Fibroblast of lung (primary cell): ENCODE measurements around the gene YIPF2. TPM values are rescaled to one million over a fixed set of nuclear protein-coding genes. Genes with fewer than 3 reads are reported as not detected.

ENCODE experiments used
- DNase-seq, 2 donors: peaks; one replicate each; pipeline versions ENCODE4 v3.0.0 to v3.0.0-alpha.2; 2010; ENCODE audit warnings: low read depth in 2 of 2
- H2AFZ ChIP-seq: 2 replicates; pipeline ENCODE4 v1.5.1; 2012; ENCODE audit warnings: low read length, control low read depth, inconsistent platforms
- H3K27ac ChIP-seq: 2 replicates; pipeline ENCODE4 v1.5.1; 2011; ENCODE audit warnings: low read length, control low read depth; ENCODE audit not compliant: insufficient read depth
- H3K27me3 ChIP-seq: 2 replicates; pipeline ENCODE4 v1.5.1; 2011; ENCODE audit warnings: mild to moderate bottlenecking, low read length; ENCODE audit not compliant: control insufficient read depth, insufficient read depth
- H3K36me3 ChIP-seq: 2 replicates; pipeline ENCODE4 v1.5.1; 2011; ENCODE audit warnings: low read length; ENCODE audit not compliant: control insufficient read depth, insufficient read depth
- H3K4me1 ChIP-seq: 2 replicates; pipeline ENCODE4 v1.5.1; 2011; ENCODE audit warnings: low read length; ENCODE audit not compliant: control insufficient read depth, insufficient read depth; ENCODE audit errors: extremely low read depth
- H3K4me2 ChIP-seq: 2 replicates; pipeline ENCODE4 v1.5.1; 2011; ENCODE audit warnings: low read length, control low read depth; ENCODE audit not compliant: insufficient read depth; ENCODE audit errors: extremely low read depth
- H3K4me3 ChIP-seq, 4 experiments: fragments of 200-600 bp in 1 of 4; sonication (generic) in 1 of 4; replicated peaks in 1 of 4; 2 replicates each; pipeline ENCODE4 v1.5.1; 2011 to 2016; ENCODE audit warnings: low read length in 4 of 4, low read depth in 3 of 4, mild to moderate bottlenecking in 3 of 4, control low read depth in 2 of 4, inconsistent platforms in 1 of 4, mixed read lengths in 1 of 4; ENCODE audit not compliant: insufficient read depth in 1 of 4; ENCODE audit errors: control extremely low read depth in 1 of 4
- H3K79me2 ChIP-seq: 2 replicates; pipeline ENCODE4 v1.5.1; 2012; ENCODE audit warnings: mild to moderate bottlenecking, low read length, inconsistent platforms; ENCODE audit not compliant: control insufficient read depth, insufficient read depth
- H3K9ac ChIP-seq: 2 replicates; pipeline ENCODE4 v1.5.1; 2011; ENCODE audit warnings: mild to moderate bottlenecking, low read length, control low read depth; ENCODE audit not compliant: insufficient read depth
- H3K9me3 ChIP-seq: 2 replicates; pipeline ENCODE4 v1.5.1; 2012; ENCODE audit warnings: low read depth, low read length; ENCODE audit not compliant: control insufficient read depth, insufficient read depth
- H4K20me1 ChIP-seq: 2 replicates; pipeline ENCODE4 v1.5.1; 2011; ENCODE audit warnings: low read length; ENCODE audit not compliant: control insufficient read depth, insufficient read depth; ENCODE audit errors: extremely low read depth
- CTCF ChIP-seq, 2 donors: IDR thresholded peaks in 1 of 2; conservative IDR thresholded peaks in 1 of 2; 1 replicate in 1 of 2; 2 replicates in 1 of 2; pipeline ENCODE4 v1.5.1; 2011 to 2012; ENCODE audit warnings: low read length in 2 of 2, control low read depth in 1 of 2, inconsistent platforms in 1 of 2, low read depth in 1 of 2, mild to moderate bottlenecking in 1 of 2
- EZH2 ChIP-seq: IDR thresholded peaks from 2 replicates; pipeline ENCODE4 v1.5.1; 2012; ENCODE audit warnings: low read length, control low read depth, mild to moderate bottlenecking; ENCODE audit errors: missing control alignments
- polyA plus RNA-seq, 2 donors: library from polyadenylated mRNA; depleted of rRNA in 1 of 2; stranded (reverse) in 1 of 2; unstranded in 1 of 2; fragments of >200 nt; gene quantifications; 2 replicates each; pipeline ENCODE4 v1.2.1, GENCODE V29; 2011 to 2012; ENCODE audit warnings: missing spikeins in 1 of 2
- total RNA-seq: library from RNA; depleted of rRNA; stranded (reverse); fragments of >200 nt; gene quantifications from 2 replicates; pipeline ENCODE4 v1.2.1, GENCODE V29; 2014

Gene YIPF2
- total and polyA plus RNA-seq, 2 donors (not counting 1 experiment from before 2014, with no cell fraction given), result 41.5 to 118 TPM

GRCh38 chr19:10898633-10899032 is 29.8 kb downstream of the YIPF2 start:
- Histone ChIP-seq H3K9me3 (no peaks in the 10 kb centered on the region), H3K9ac (no peak overlapping the region), H3K36me3 (no peaks in the 10 kb centered on the region), H4K20me1 (no peaks in the 10 kb centered on the region), H3K4me3 (no peak overlapping the region), H3K27me3 (no peaks in the 10 kb centered on the region), H3K4me1 (no peaks in the 10 kb centered on the region), H2AFZ (no peak overlapping the region), H3K79me2 (peaks cover 16% of the 10 kb centered on the region), H3K4me2 (no peak overlapping the region), H3K27ac (no peak overlapping the region)
- no peak for TF ChIP-seq CTCF (conservative IDR thresholded peaks at IDR 0.05 in 1 of 2, IDR thresholded peaks at IDR 0.05 in 1 of 2; ENCODE audit: low read depth in 1 of 2, low read length in 2 of 2)
- TF ChIP-seq EZH2, result no peak
- no peak for DNase-seq

GRCh38 chr19:10896851-10897526 is 31.4 kb downstream of the YIPF2 start:
- H3K27me3 ChIP-seq, result no peaks in the 10 kb centered on the region
- H3K36me3 ChIP-seq, result no peaks in the 10 kb centered on the region
- peaks cover 17% of the 10 kb centered on the region for H3K79me2 ChIP-seq
- no peaks in the 10 kb centered on the region for H3K4me1 ChIP-seq
- H3K27ac ChIP-seq, result no peak overlapping the region
- H3K9me3 ChIP-seq, result no peaks in the 10 kb centered on the region
- H3K4me2 ChIP-seq, result no peak overlapping the region
- DNase-seq, result no peak
- H4K20me1 ChIP-seq, result no peaks in the 10 kb centered on the region
- no peak for TF ChIP-seq CTCF (conservative IDR thresholded peaks at IDR 0.05 in 1 of 2, IDR thresholded peaks at IDR 0.05 in 1 of 2; ENCODE audit: low read depth in 1 of 2, low read length in 2 of 2)
- no peak overlapping the region for H2AFZ ChIP-seq
- no peak overlapping the region for H3K4me3 ChIP-seq
- H3K9ac ChIP-seq, result no peak overlapping the region

- no peak for DNase-seq
- no peak overlapping the region for H3K9ac ChIP-seq
- no peak overlapping the region for H3K27ac ChIP-seq
Measured at GRCh38 chr19:10895920-10896319, 32.5 kb downstream of the YIPF2 start.

More at GRCh38 chr19:10895920-10896319, 32.5 kb downstream of the YIPF2 start:
- no peaks in the 10 kb centered on the region for H3K36me3 ChIP-seq
- no peak overlapping the region for H3K4me3 ChIP-seq
- H2AFZ ChIP-seq, result no peak overlapping the region
- no peak for TF ChIP-seq EZH2
- no peak for TF ChIP-seq CTCF (conservative IDR thresholded peaks at IDR 0.05 in 1 of 2, IDR thresholded peaks at IDR 0.05 in 1 of 2; ENCODE audit: low read depth in 1 of 2, low read length in 2 of 2)
- H3K4me2 ChIP-seq, result no peak overlapping the region
- H3K79me2 ChIP-seq, result peaks cover 20% of the 10 kb centered on the region
- no peaks in the 10 kb centered on the region for H4K20me1 ChIP-seq
- H3K27me3 ChIP-seq, result no peaks in the 10 kb centered on the region
- H3K9me3 ChIP-seq, result no peaks in the 10 kb centered on the region
- H3K4me1 ChIP-seq, result no peaks in the 10 kb centered on the region
